ENCODE data around the gene COMT.

COMT gene

DNA sequence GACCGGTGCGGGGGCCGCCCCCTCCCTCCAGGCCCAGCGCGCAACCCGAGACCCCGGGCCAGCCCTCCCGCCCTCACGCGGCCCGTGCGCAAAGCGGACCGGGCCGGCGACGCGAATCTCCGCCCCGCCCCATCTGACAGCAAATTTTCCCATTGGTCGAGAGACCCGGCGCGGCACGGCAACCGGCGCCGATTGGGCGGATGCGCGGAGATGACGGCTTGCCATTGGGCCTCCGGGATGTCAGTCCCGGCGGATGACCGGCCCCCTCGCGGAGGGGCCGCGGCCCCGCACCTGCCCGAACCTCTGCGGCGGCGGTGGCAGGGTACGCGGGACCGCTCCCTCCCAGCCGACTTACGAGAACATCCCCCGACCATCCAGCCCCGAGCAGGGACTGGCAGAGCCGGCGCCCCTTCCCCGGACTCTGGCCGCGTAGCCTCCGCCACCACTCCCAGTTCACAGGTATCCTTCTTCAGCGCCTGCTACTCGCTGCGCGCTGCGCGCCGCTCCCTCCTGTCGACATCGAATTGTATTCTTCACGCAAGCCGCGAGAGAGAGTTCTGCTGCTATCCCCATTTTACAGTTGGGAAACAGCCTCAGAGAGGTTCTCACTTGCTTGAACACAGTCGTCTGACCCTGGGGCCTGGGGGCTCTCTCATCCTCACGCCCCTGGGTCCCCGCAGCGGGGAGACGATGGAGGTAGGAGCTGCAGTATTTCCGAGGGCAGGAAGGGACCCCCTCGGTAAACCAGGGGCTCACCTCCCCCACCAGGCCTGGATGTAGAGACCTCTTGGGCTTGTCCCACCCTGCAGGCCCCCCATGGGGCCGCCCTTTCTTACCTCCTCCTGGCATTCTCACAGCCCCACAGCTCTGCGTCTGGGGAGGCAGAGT lies 75.4 kb downstream of the COMT start, which contains the start of gene ARVCF (continued):
- TF ChIP-seq ZBTB21 (tag by site-specific recombination; IDR thresholded peaks at IDR 0.05) (no peak), ZNF529 (tag by site-specific recombination; IDR thresholded peaks at IDR 0.05; ENCODE audit: insufficient replicate concordance) (no peak), ZNF311 (tag by site-specific recombination; IDR thresholded peaks at IDR 0.05; ENCODE audit: borderline replicate concordance) (no peak), ZBTB7A (tag by site-specific recombination; IDR thresholded peaks at IDR 0.05; ENCODE audit: low read depth) (0 out of 2 replicates have a peak, but pooled peaks have one; percentile 69), ZNF610 (tag by site-specific recombination; IDR thresholded peaks at IDR 0.05; ENCODE audit: borderline replicate concordance) (no peak), PRDM1 (tag by site-specific recombination; IDR thresholded peaks at IDR 0.05) (no peak), ZNF76 (tag by site-specific recombination; IDR thresholded peaks at IDR 0.05; ENCODE audit: borderline replicate concordance, low read depth) (no peak), ZNF292 (tag by site-specific recombination; IDR thresholded peaks at IDR 0.05; ENCODE audit: borderline replicate concordance, low read depth) (no peak), ZSCAN23 (tag by site-specific recombination; IDR thresholded peaks at IDR 0.05) (no peak), GLI4 (tag by site-specific recombination; IDR thresholded peaks at IDR 0.05) (no peak), ZNF791 (tag by site-specific recombination; IDR thresholded peaks at IDR 0.05) (no peak), ZNF146 (tag by site-specific recombination; IDR thresholded peaks at IDR 0.05) (no peak), ZFP41 (tag by site-specific recombination; IDR thresholded peaks at IDR 0.05; ENCODE audit: borderline replicate concordance) (no peak), ZBTB20 (tag by site-specific recombination; IDR thresholded peaks at IDR 0.05) (peak; percentile 81), SP2 (tag by site-specific recombination; IDR thresholded peaks at IDR 0.05) (peak; percentile 96), ZNF555 (tag by site-specific recombination; conservative IDR thresholded peaks at IDR 0.05) (no peak), ZNF24 (tag by site-specific recombination; IDR thresholded peaks at IDR 0.05) (no peak), ZNF202 (tag by site-specific recombination; IDR thresholded peaks at IDR 0.05; ENCODE audit: borderline replicate concordance) (no peak), ZNF530 (tag by site-specific recombination; IDR thresholded peaks at IDR 0.05; ENCODE audit: low read depth) (no peak), ZNF521 (tag by site-specific recombination; IDR thresholded peaks at IDR 0.05) (no peak)
- TF ChIP-seq, protein P1, sequence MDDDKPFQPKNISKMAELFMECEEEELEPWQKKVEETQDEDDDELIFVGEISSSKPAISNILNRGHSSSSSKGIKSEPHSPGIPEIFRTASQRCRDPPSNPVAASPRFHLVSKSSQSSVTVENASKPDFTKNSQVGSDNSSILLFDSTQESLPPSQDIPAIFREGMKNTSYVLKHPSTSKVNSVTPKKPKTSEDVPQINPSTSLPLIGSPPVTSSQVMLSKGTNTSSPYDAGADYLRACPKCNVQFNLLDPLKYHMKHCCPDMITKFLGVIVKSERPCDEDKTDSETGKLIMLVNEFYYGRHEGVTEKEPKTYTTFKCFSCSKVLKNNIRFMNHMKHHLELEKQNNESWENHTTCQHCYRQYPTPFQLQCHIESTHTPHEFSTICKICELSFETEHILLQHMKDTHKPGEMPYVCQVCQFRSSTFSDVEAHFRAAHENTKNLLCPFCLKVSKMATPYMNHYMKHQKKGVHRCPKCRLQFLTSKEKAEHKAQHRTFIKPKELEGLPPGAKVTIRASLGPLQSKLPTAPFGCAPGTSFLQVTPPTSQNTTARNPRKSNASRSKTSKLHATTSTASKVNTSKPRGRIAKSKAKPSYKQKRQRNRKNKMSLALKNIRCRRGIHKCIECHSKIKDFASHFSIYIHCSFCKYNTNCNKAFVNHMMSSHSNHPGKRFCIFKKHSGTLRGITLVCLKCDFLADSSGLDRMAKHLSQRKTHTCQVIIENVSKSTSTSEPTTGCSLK (tag by site-specific recombination; IDR thresholded peaks at IDR 0.05), result no peak
- TF ChIP-seq, protein P2, sequence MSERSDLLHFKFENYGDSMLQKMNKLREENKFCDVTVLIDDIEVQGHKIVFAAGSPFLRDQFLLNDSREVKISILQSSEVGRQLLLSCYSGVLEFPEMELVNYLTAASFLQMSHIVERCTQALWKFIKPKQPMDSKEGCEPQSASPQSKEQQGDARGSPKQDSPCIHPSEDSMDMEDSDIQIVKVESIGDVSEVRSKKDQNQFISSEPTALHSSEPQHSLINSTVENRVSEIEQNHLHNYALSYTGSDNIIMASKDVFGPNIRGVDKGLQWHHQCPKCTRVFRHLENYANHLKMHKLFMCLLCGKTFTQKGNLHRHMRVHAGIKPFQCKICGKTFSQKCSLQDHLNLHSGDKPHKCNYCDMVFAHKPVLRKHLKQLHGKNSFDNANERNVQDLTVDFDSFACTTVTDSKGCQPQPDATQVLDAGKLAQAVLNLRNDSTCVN (tag by site-specific recombination; optimal IDR thresholded peaks at IDR 0.05), result peak; percentile 90
- TF ChIP-seq, protein P3, sequence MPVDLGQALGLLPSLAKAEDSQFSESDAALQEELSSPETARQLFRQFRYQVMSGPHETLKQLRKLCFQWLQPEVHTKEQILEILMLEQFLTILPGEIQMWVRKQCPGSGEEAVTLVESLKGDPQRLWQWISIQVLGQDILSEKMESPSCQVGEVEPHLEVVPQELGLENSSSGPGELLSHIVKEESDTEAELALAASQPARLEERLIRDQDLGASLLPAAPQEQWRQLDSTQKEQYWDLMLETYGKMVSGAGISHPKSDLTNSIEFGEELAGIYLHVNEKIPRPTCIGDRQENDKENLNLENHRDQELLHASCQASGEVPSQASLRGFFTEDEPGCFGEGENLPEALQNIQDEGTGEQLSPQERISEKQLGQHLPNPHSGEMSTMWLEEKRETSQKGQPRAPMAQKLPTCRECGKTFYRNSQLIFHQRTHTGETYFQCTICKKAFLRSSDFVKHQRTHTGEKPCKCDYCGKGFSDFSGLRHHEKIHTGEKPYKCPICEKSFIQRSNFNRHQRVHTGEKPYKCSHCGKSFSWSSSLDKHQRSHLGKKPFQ (tag by site-specific recombination; IDR thresholded peaks at IDR 0.05), result no peak
- TF ChIP-seq, protein P4, sequence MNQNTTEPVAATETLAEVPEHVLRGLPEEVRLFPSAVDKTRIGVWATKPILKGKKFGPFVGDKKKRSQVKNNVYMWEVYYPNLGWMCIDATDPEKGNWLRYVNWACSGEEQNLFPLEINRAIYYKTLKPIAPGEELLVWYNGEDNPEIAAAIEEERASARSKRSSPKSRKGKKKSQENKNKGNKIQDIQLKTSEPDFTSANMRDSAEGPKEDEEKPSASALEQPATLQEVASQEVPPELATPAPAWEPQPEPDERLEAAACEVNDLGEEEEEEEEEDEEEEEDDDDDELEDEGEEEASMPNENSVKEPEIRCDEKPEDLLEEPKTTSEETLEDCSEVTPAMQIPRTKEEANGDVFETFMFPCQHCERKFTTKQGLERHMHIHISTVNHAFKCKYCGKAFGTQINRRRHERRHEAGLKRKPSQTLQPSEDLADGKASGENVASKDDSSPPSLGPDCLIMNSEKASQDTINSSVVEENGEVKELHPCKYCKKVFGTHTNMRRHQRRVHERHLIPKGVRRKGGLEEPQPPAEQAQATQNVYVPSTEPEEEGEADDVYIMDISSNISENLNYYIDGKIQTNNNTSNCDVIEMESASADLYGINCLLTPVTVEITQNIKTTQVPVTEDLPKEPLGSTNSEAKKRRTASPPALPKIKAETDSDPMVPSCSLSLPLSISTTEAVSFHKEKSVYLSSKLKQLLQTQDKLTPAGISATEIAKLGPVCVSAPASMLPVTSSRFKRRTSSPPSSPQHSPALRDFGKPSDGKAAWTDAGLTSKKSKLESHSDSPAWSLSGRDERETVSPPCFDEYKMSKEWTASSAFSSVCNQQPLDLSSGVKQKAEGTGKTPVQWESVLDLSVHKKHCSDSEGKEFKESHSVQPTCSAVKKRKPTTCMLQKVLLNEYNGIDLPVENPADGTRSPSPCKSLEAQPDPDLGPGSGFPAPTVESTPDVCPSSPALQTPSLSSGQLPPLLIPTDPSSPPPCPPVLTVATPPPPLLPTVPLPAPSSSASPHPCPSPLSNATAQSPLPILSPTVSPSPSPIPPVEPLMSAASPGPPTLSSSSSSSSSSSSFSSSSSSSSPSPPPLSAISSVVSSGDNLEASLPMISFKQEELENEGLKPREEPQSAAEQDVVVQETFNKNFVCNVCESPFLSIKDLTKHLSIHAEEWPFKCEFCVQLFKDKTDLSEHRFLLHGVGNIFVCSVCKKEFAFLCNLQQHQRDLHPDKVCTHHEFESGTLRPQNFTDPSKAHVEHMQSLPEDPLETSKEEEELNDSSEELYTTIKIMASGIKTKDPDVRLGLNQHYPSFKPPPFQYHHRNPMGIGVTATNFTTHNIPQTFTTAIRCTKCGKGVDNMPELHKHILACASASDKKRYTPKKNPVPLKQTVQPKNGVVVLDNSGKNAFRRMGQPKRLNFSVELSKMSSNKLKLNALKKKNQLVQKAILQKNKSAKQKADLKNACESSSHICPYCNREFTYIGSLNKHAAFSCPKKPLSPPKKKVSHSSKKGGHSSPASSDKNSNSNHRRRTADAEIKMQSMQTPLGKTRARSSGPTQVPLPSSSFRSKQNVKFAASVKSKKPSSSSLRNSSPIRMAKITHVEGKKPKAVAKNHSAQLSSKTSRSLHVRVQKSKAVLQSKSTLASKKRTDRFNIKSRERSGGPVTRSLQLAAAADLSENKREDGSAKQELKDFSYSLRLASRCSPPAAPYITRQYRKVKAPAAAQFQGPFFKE (tag by site-specific recombination; IDR thresholded peaks at IDR 0.05; ENCODE audit: borderline replicate concordance), result no peak
- TF ChIP-seq, protein P5, sequence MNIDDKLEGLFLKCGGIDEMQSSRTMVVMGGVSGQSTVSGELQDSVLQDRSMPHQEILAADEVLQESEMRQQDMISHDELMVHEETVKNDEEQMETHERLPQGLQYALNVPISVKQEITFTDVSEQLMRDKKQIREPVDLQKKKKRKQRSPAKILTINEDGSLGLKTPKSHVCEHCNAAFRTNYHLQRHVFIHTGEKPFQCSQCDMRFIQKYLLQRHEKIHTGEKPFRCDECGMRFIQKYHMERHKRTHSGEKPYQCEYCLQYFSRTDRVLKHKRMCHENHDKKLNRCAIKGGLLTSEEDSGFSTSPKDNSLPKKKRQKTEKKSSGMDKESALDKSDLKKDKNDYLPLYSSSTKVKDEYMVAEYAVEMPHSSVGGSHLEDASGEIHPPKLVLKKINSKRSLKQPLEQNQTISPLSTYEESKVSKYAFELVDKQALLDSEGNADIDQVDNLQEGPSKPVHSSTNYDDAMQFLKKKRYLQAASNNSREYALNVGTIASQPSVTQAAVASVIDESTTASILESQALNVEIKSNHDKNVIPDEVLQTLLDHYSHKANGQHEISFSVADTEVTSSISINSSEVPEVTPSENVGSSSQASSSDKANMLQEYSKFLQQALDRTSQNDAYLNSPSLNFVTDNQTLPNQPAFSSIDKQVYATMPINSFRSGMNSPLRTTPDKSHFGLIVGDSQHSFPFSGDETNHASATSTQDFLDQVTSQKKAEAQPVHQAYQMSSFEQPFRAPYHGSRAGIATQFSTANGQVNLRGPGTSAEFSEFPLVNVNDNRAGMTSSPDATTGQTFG (tag by site-specific recombination; IDR thresholded peaks at IDR 0.05; ENCODE audit: borderline replicate concordance), result no peak
